ENCODE results near the gene PRRT3. TPM values are rescaled to one million over a fixed set of nuclear protein-coding genes. Genes with fewer than 3 reads are reported as not detected.

PRRT3 gene
- total RNA-seq, 1 experiment from 2014 or later = 9.2 TPM

GRCh38 chr3:9918261-9919038 lies 33.8 kb downstream of the PRRT3 start (continued):
- TF ChIP-seq, protein P1, sequence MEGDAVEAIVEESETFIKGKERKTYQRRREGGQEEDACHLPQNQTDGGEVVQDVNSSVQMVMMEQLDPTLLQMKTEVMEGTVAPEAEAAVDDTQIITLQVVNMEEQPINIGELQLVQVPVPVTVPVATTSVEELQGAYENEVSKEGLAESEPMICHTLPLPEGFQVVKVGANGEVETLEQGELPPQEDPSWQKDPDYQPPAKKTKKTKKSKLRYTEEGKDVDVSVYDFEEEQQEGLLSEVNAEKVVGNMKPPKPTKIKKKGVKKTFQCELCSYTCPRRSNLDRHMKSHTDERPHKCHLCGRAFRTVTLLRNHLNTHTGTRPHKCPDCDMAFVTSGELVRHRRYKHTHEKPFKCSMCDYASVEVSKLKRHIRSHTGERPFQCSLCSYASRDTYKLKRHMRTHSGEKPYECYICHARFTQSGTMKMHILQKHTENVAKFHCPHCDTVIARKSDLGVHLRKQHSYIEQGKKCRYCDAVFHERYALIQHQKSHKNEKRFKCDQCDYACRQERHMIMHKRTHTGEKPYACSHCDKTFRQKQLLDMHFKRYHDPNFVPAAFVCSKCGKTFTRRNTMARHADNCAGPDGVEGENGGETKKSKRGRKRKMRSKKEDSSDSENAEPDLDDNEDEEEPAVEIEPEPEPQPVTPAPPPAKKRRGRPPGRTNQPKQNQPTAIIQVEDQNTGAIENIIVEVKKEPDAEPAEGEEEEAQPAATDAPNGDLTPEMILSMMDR (IDR thresholded peaks at IDR 0.05) = no peak
- TF ChIP-seq, protein P2, sequence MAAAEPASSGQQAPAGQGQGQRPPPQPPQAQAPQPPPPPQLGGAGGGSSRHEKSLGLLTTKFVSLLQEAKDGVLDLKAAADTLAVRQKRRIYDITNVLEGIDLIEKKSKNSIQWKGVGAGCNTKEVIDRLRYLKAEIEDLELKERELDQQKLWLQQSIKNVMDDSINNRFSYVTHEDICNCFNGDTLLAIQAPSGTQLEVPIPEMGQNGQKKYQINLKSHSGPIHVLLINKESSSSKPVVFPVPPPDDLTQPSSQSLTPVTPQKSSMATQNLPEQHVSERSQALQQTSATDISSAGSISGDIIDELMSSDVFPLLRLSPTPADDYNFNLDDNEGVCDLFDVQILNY (CRISPR knock-in tag; IDR thresholded peaks at IDR 0.05) = no peak
- TF ChIP-seq ZNF532 (CRISPR knock-in tag; IDR thresholded peaks at IDR 0.05; ENCODE audit: borderline replicate concordance) = no peak
- TF ChIP-seq, protein P3, sequence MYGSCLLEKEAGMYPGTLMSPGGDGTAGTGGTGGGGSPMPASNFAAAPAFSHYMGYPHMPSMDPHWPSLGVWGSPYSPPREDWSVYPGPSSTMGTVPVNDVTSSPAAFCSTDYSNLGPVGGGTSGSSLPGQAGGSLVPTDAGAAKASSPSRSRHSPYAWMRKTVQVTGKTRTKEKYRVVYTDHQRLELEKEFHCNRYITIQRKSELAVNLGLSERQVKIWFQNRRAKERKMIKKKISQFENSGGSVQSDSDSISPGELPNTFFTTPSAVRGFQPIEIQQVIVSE (CRISPR knock-in tag; IDR thresholded peaks at IDR 0.05; ENCODE audit: borderline replicate concordance) = no peak

GRCh38 chr3:9917820-9918219 lies 34.4 kb downstream of the PRRT3 start:
- DNase-seq (ENCODE audit: low spot score) (no peak), ATAC-seq (no peak)
- H3K27ac Mint-ChIP-seq = no peak overlapping the region
- H3K27me3 Mint-ChIP-seq (ENCODE audit: low read depth) = 0 out of 2 replicates have a peak, but pooled peaks cover 3% of the 10 kb centered on the region
- POLR2A ChIA-PET = interaction anchor here (0.6 kb wide), 1 partner anchor 500 kb away, joined by 6 read pairs; no protein-coding TSS in a partner anchor
- no peak overlapping the region for H3K4me3 Mint-ChIP-seq
- CTCF ChIA-PET = interaction anchor here (2.5 kb wide), 1 partner anchor 15 kb away, joined by 17 read pairs; the partner anchor contains the start of gene CRELD1
- H3K9me3 Mint-ChIP-seq = no peaks in the 10 kb centered on the region
- TF ChIP-seq, protein P3 (CRISPR knock-in tag; IDR thresholded peaks at IDR 0.05; ENCODE audit: borderline replicate concordance) = no peak
- TF ChIP-seq ESRRA (CRISPR knock-in tag; IDR thresholded peaks at IDR 0.05; ENCODE audit: borderline replicate concordance) (no peak), EMX1 (CRISPR knock-in tag; IDR thresholded peaks at IDR 0.05) (no peak), FOXK1 (CRISPR knock-in tag; IDR thresholded peaks at IDR 0.05) (no peak), ZNF423 (CRISPR knock-in tag; IDR thresholded peaks at IDR 0.05) (no peak), NFE2L1 (CRISPR knock-in tag; IDR thresholded peaks at IDR 0.05) (no peak), HMGA2 (CRISPR knock-in tag; IDR thresholded peaks at IDR 0.05) (no peak)
- H3K4me1 Mint-ChIP-seq = peaks cover 18% of the 10 kb centered on the region
- H3K36me3 Mint-ChIP-seq = no peaks in the 10 kb centered on the region

DNA sequence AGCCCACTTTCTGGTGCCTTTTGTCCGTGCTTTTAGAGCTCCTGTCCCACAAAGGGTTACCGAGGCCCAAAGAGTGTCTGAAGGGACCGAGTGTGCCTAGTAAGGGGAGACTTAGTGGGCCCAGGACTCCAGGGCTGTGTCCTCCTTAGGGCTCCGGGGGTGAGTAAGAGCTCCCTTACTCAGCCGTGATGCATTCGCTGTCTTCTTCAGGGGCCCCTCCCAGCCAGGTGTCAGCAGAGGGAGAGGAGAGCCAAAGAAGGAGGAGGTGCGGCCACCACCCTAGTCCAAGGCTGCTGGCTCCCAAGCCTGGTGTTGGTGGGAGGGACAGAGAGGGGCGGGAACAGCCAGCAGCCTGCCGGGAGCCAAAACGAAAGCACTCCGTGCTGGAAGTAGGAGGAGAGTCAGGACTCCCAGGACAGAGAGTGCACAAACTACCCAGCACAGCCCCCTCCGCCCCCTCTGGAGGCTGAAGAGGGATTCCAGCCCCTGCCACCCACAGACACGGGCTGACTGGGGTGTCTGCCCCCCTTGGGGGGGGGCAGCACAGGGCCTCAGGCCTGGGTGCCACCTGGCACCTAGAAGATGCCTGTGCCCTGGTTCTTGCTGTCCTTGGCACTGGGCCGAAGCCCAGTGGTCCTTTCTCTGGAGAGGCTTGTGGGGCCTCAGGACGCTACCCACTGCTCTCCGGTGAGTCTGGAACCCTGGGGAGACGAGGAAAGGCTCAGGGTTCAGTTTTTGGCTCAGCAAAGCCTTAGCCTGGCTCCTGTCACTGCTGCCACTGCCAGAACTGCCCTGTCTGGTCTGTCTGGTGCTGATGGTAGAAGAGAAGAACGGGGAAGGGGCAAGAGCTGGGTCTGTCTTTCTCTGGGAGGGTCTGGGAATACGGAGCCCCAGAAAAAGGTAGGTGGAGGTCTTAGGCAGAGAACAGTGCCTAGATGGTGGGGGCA lies 35.2 kb downstream of the PRRT3 start, which contains the start of gene IL17RC:
Gene IL17RC (plus strand): TSS at position 365 of the 947 bp plus-strand sequence. CDS start 218 bp downstream, at position 583.
- POLR2A ChIA-PET = interaction anchor here (1.1 to 3.0 kb wide), 5 partner anchors 14 to 331 kb away, joined by 3 to 16 read pairs (median 5); partner anchors contain the start of genes ARPC4, CRELD1, IL17RE and TATDN2
- 0 out of 2 replicates have a peak, but pooled peaks cover 3% of the 10 kb centered on the region for H3K27me3 Mint-ChIP-seq (ENCODE audit: low read depth)
- CTCF ChIA-PET = interaction anchor here (0.6 to 2.5 kb wide), 10 partner anchors 8 to 73 kb away, joined by 3 to 17 read pairs (median 4); partner anchors contain the start of genes CRELD1, PRRT3 and RPUSD3
- peak; percentile 87 for ATAC-seq
- H3K27ac Mint-ChIP-seq = peak within 1 kb of the TSS; percentile 83
- peak within 1 kb of the TSS; percentile 73 for H3K4me3 Mint-ChIP-seq
- no peaks in the 10 kb centered on the region for H3K36me3 Mint-ChIP-seq
- no peaks in the 10 kb centered on the region for H3K9me3 Mint-ChIP-seq
- peak; percentile 84 for DNase-seq (ENCODE audit: low spot score)
- peaks cover 18% of the 10 kb centered on the region for H3K4me1 Mint-ChIP-seq
- TF ChIP-seq NFE2L1 (CRISPR knock-in tag; IDR thresholded peaks at IDR 0.05) (no peak), MXD4 (CRISPR knock-in tag; IDR thresholded peaks at IDR 0.05; ENCODE audit: borderline replicate concordance) (no peak), FOXK1 (CRISPR knock-in tag; IDR thresholded peaks at IDR 0.05) (0 out of 2 replicates have a peak, but pooled peaks have one; percentile 12), SP1 (CRISPR knock-in tag; conservative IDR thresholded peaks at IDR 0.05) (0 out of 2 replicates have a peak, but pooled peaks have one; percentile 33), MYBL2 (CRISPR knock-in tag; IDR thresholded peaks at IDR 0.05) (peak; percentile 33; the same call in 1 of the 2 replicates), MAX (CRISPR knock-in tag; IDR thresholded peaks at IDR 0.05) (peak; percentile 3; the same call in 1 of the 2 replicates)
- TF ChIP-seq, protein P4, sequence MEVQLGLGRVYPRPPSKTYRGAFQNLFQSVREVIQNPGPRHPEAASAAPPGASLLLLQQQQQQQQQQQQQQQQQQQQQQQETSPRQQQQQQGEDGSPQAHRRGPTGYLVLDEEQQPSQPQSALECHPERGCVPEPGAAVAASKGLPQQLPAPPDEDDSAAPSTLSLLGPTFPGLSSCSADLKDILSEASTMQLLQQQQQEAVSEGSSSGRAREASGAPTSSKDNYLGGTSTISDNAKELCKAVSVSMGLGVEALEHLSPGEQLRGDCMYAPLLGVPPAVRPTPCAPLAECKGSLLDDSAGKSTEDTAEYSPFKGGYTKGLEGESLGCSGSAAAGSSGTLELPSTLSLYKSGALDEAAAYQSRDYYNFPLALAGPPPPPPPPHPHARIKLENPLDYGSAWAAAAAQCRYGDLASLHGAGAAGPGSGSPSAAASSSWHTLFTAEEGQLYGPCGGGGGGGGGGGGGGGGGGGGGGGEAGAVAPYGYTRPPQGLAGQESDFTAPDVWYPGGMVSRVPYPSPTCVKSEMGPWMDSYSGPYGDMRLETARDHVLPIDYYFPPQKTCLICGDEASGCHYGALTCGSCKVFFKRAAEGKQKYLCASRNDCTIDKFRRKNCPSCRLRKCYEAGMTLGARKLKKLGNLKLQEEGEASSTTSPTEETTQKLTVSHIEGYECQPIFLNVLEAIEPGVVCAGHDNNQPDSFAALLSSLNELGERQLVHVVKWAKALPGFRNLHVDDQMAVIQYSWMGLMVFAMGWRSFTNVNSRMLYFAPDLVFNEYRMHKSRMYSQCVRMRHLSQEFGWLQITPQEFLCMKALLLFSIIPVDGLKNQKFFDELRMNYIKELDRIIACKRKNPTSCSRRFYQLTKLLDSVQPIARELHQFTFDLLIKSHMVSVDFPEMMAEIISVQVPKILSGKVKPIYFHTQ (CRISPR knock-in tag; IDR thresholded peaks at IDR 0.05) = no peak

Measured in WTC11 (cell line).